Coronary artery (tissue), 2 donors: ENCODE data around the gene ACADS.
"Not testable (repeated sequence)": the region's sequence is repeated elsewhere in the genome, so short reads cannot be mapped to it uniquely, and the experiment has no call there.

Source experiments
- DNase-seq: peaks from one replicate; pipeline ENCODE4 v3.0.0-alpha.2; 2017; ENCODE audit warnings: low spot score
- H3K27ac ChIP-seq, 2 donors: fragments of 200-600 bp; sonication (generic); one replicate each; pipeline ENCODE4 v1.5.1; 2016 to 2019
- H3K4me3 ChIP-seq: fragments of 200-600 bp; sonication (generic); 2 replicates; pipeline ENCODE4 v1.5.1; 2016; ENCODE audit warnings: mild to moderate bottlenecking, moderate library complexity
- CTCF ChIP-seq: fragments of 200-600 bp; sonication (generic); IDR thresholded peaks from one replicate; pipeline ENCODE4 v1.5.1; 2019; ENCODE audit warnings: antibody characterized with exemption

The ACADS gene

GRCh38 chr12:120725151-120725658 lies 421 bp upstream of the ACADS start:
- DNase-seq, result no peak
- no peak for TF ChIP-seq CTCF
- Histone ChIP-seq H3K27ac (peak overlapping the region; percentile 70 to 85), H3K4me3 (peak overlapping the region; percentile 82)

- H3K4me3 ChIP-seq, result peak overlapping the region; percentile 82
- DNase-seq, result no peak
- peak overlapping the region in 1 of 2 donors; percentile 85 for H3K27ac ChIP-seq
- TF ChIP-seq CTCF, result no peak
These were observed 826 bp downstream of the ACADS start for GRCh38 chr12:120726510-120726793.

GRCh38 chr12:120726961-120727360 lies 1.3 kb downstream of the ACADS start:
- Histone ChIP-seq H3K4me3 (no peak overlapping the region), H3K27ac (no peak overlapping the region)
- DNase-seq, result no peak
- TF ChIP-seq CTCF, result no peak

GRCh38 chr12:120732198-120732597 lies 6.6 kb downstream of the ACADS start:
- H3K4me3 ChIP-seq, result not testable (repeated sequence)

DNA sequence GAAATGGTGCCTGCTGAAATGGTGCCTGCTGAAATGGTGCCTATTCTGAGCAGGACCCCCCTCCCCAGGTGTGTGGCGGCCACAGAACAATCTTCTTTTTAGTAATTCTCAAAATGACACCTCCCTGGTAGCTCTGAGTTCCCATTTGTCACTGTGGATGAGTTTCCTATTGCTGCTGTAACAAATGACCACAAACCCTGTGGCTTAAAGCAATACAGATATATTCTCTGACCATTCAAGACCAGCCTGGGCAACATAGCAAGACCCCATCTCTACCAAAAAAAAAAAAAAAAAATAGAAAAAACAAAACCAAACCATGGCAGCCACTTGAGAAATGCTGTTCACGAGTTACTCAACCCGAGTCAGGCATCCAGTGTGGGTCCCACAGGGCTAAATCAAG lies 7.9 kb downstream of the ACADS start:
- Histone ChIP-seq H3K27ac (no peak overlapping the region), H3K4me3 (no peak overlapping the region)
- no peak for TF ChIP-seq CTCF
- no peak for DNase-seq

More at GRCh38 chr12:120732198-120732597, 6.6 kb downstream of the ACADS start:
- DNase-seq, H3K27ac ChIP-seq: not testable (repeated sequence)

- no peak overlapping the region for H3K4me3 ChIP-seq
- H3K27ac ChIP-seq, result no peak overlapping the region
- TF ChIP-seq CTCF, result no peak
- no peak for DNase-seq
These were observed 8.6 kb downstream of the ACADS start for GRCh38 chr12:120734210-120734609.

DNA sequence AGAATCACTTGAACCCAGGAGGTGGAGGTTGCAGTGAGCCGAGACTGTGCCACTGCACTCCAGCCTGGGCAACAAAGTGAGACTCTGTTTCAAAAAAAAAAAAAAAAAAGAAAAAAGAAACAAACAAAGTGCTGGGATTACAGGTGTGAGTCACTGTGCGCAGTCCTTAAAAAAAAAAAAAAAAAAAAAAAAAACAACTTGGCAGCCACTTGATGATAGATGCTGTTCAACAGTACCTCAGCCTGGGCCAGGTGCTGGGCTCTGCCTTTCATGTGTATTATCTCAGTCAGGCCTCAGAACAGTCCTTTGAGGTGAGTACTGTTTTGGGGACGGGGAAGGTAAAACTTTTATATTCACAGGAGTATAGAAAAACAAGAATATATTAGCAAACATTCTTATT lies 9.6 kb downstream of the ACADS start:
- TF ChIP-seq CTCF, result no peak
- Histone ChIP-seq H3K27ac (no peak overlapping the region), H3K4me3 (no peak overlapping the region)
- DNase-seq, result no peak
